ENCODE measurements around the gene BST2. TPM values are rescaled to one million over a fixed set of nuclear protein-coding genes. Genes with fewer than 3 reads are reported as not detected.
A peak's percentile ranks its signal among the peaks of the same experiment; 100 is the strongest.

Gene BST2
- total and polyA plus RNA-seq, 9 of the 15 experiments (the other 6 are each of a cell fraction or from before 2014, with no cell fraction given), result 11.2 to 232 (median 151) TPM

GRCh38 chr19:17394891-17395415, 10.5 kb downstream of the BST2 start (continued):
- peak; percentile 47; the same call in 1 of the 2 replicates for TF ChIP-seq MAX (CRISPR knock-in tag; IDR thresholded peaks at IDR 0.05)
- TF ChIP-seq FOXA1 (IDR thresholded peaks at IDR 0.05; ENCODE audit: borderline replicate concordance), result no peak
- no peak for TF ChIP-seq GATAD2B (IDR thresholded peaks at IDR 0.05; ENCODE audit: borderline replicate concordance)
- no peak for TF ChIP-seq MLX (CRISPR knock-in tag; conservative IDR thresholded peaks at IDR 0.05)
- no peak for TF ChIP-seq E4F1 (CRISPR knock-in tag; IDR thresholded peaks at IDR 0.05; ENCODE audit: borderline replicate concordance)
- peak; percentile 47; the same call in 1 of the 2 replicates for TF ChIP-seq CREM (IDR thresholded peaks at IDR 0.05; ENCODE audit: low read depth)
- TF ChIP-seq NFIC (IDR thresholded peaks at IDR 0.05), result peak; percentile 68
- no peak for TF ChIP-seq HMGXB4 (CRISPR knock-in tag; IDR thresholded peaks at IDR 0.05)
- TF ChIP-seq RB1 (IDR thresholded peaks at IDR 0.05; ENCODE audit: low read depth), result peak; percentile 81
- TF ChIP-seq KDM4B (IDR thresholded peaks at IDR 0.05; ENCODE audit: borderline replicate concordance in 2 of 2, low read depth in 1 of 2), result no peak
- peak; percentile 96 for TF ChIP-seq HLTF (IDR thresholded peaks at IDR 0.05)
- TF ChIP-seq POLR2AphosphoS5 (IDR thresholded peaks at IDR 0.05; ENCODE audit: control insufficient read depth, insufficient read depth, low read depth, low read length), result no peak
- no peak for TF ChIP-seq CEBPZ (IDR thresholded peaks at IDR 0.05; ENCODE audit: borderline replicate concordance, low read depth, low read length)
- no peak for TF ChIP-seq NFE2L1 (tag; IDR thresholded peaks at IDR 0.05; ENCODE audit: borderline replicate concordance, low read depth)
- no peak for TF ChIP-seq ATF2 (CRISPR knock-in tag; IDR thresholded peaks at IDR 0.05)
- TF ChIP-seq TCF7 (IDR thresholded peaks at IDR 0.05; ENCODE audit: borderline replicate concordance), result no peak
- peak; percentile 56; the same call in 1 of the 2 replicates for TF ChIP-seq CXXC5 (CRISPR knock-in tag; IDR thresholded peaks at IDR 0.05)
